GM12891 (cell line): ENCODE measurements around the gene EFHB.

Source experiments
- PAX5 ChIP-seq: IDR thresholded peaks from 2 replicates; pipeline ENCODE4 v1.6.1; 2011; ENCODE audit warnings: low read length, moderate library complexity, mild to moderate bottlenecking; ENCODE audit not compliant: insufficient read depth, severe bottlenecking
- POLR2A ChIP-seq: IDR thresholded peaks from 2 replicates; pipeline ENCODE4 v1.6.1; 2011; ENCODE audit warnings: low read depth, low read length, control low read depth
- POLR2AphosphoS5 ChIP-seq: IDR thresholded peaks from 2 replicates; pipeline ENCODE4 v1.6.1; 2011; ENCODE audit warnings: low read depth, low read length, control low read depth
- POU2F2 ChIP-seq: IDR thresholded peaks from 2 replicates; pipeline ENCODE4 v1.6.1; 2011; ENCODE audit warnings: low read depth, mild to moderate bottlenecking, control low read depth, low read length, moderate library complexity
- TAF1 ChIP-seq: IDR thresholded peaks from 2 replicates; pipeline ENCODE4 v1.6.1; 2011; ENCODE audit warnings: low read depth, low read length, control low read depth

GRCh38 chr3:19911452-19911851 is 22.6 kb downstream of the EFHB start:
- TF ChIP-seq PAX5 = no peak
- no peak for TF ChIP-seq POLR2A
- TF ChIP-seq POU2F2 = no peak
- no peak for TF ChIP-seq POLR2AphosphoS5
- no peak for TF ChIP-seq TAF1
